Measurements from ENCODE around the gene EFTUD2. TPM values are rescaled to one million over a fixed set of nuclear protein-coding genes. Genes with fewer than 3 reads are reported as not detected.
"Not testable (repeated sequence)": the region's sequence is repeated elsewhere in the genome, so short reads cannot be mapped to it uniquely, and the experiment has no call there.

EFTUD2 gene
- polyA plus RNA-seq, 3 donors: 101 to 113 (median 104) TPM

GRCh38 chr17:44818508-44818907 is 80.7 kb downstream of the EFTUD2 start:
- DNase-seq: not testable (repeated sequence)

- DNase-seq: no peak
Observed at GRCh38 chr17:44812263-44812662, 87.0 kb downstream of the EFTUD2 start.

- DNase-seq: not testable (repeated sequence)
Observed at GRCh38 chr17:44808656-44809388, 90.4 kb downstream of the EFTUD2 start.

GRCh38 chr17:44808156-44808555 is 91.1 kb downstream of the EFTUD2 start:
- DNase-seq: no peak

GRCh38 chr17:44807817-44808155 is 91.5 kb downstream of the EFTUD2 start:
- DNase-seq: no peak

- DNase-seq: no peak
Observed at GRCh38 chr17:44807093-44807816, 92.0 kb downstream of the EFTUD2 start.

- DNase-seq: no peak
Observed at GRCh38 chr17:44804302-44805089, 94.7 kb downstream of the EFTUD2 start.

- no peak for DNase-seq
Observed at GRCh38 chr17:44801880-44802279, 97.4 kb downstream of the EFTUD2 start.

Other genes with a start within 250 kb of the EFTUD2 start
- gene MEIOC, start 243.0 kb downstream of the EFTUD2 start, polyA plus RNA-seq (ENCODE audit: insufficient read length in 3 of 3): 1 to 10 TPM; 1.7 to 3.5 (median 3.3) TPM
- gene CCDC43, start 209.7 kb downstream of the EFTUD2 start, polyA plus RNA-seq (ENCODE audit: insufficient read length in 3 of 3): 10 to 100 TPM; 33.7 to 34.4 (median 34.2) TPM
- 10 to 100 TPM; 12.0 to 21.5 (median 18.5) TPM for gene DBF4B, start 190.8 kb downstream of the EFTUD2 start, polyA plus RNA-seq (ENCODE audit: insufficient read length in 3 of 3)
- gene ADAM11, start 140.5 kb downstream of the EFTUD2 start, polyA plus RNA-seq (ENCODE audit: insufficient read length in 3 of 3): 1 to 10 TPM; 2.7 to 3.7 (median 3.4) TPM
- 10 to 100 TPM; 24.1 to 26.2 (median 24.3) TPM for gene GJC1, start 69.2 kb downstream of the EFTUD2 start, polyA plus RNA-seq (ENCODE audit: insufficient read length in 3 of 3)
- 1 to 10 TPM in 2 of 3 donors, under 1 TPM in 1; 0.91 to 1.9 (median 1.2) TPM for gene HIGD1B, start 51.6 kb downstream of the EFTUD2 start, polyA plus RNA-seq (ENCODE audit: insufficient read length in 3 of 3)
- gene GFAP, start 16.1 kb upstream of the EFTUD2 start, polyA plus RNA-seq (ENCODE audit: insufficient read length in 3 of 3): 1 to 10 TPM; 1.1 to 3.4 (median 1.8) TPM
- 10 to 100 TPM; 12.1 to 21.2 (median 15.8) TPM for gene KIF18B, start 48.3 kb upstream of the EFTUD2 start, polyA plus RNA-seq (ENCODE audit: insufficient read length in 3 of 3)
- 1 to 10 TPM; 2.7 to 4.4 (median 3.2) TPM for gene C1QL1, start 68.9 kb upstream of the EFTUD2 start, polyA plus RNA-seq (ENCODE audit: insufficient read length in 3 of 3)
- gene DCAKD, start 152.2 kb upstream of the EFTUD2 start, polyA plus RNA-seq (ENCODE audit: insufficient read length in 3 of 3): 10 to 100 TPM; 56.8 to 57.9 (median 57.9) TPM
- 10 to 100 TPM; 71.8 to 85.3 (median 83.9) TPM for gene NMT1, start 161.9 kb upstream of the EFTUD2 start, polyA plus RNA-seq (ENCODE audit: insufficient read length in 3 of 3)
- gene PLCD3, start 233.1 kb upstream of the EFTUD2 start, polyA plus RNA-seq (ENCODE audit: insufficient read length in 3 of 3): 10 to 100 TPM; 27.4 to 35.7 (median 30.1) TPM
- gene ACBD4, start 236.2 kb upstream of the EFTUD2 start, polyA plus RNA-seq (ENCODE audit: insufficient read length in 3 of 3): 10 to 100 TPM; 11.1 to 19.4 (median 16.4) TPM
- 10 to 100 TPM; 44.6 to 46.6 (median 44.8) TPM for gene HEXIM1, start 249.0 kb upstream of the EFTUD2 start, polyA plus RNA-seq (ENCODE audit: insufficient read length in 3 of 3)